ENCODE measurements around the gene PKD1L1. TPM values are rescaled to one million over a fixed set of nuclear protein-coding genes. Genes with fewer than 3 reads are reported as not detected.

Gene PKD1L1
- polyA plus RNA-seq, 5 donors: 0.20 to 0.54 (median 0.28) TPM

- no peak for DNase-seq
These were observed 72.9 kb downstream of the PKD1L1 start for GRCh38 chr7:47875406-47875805.

DNA sequence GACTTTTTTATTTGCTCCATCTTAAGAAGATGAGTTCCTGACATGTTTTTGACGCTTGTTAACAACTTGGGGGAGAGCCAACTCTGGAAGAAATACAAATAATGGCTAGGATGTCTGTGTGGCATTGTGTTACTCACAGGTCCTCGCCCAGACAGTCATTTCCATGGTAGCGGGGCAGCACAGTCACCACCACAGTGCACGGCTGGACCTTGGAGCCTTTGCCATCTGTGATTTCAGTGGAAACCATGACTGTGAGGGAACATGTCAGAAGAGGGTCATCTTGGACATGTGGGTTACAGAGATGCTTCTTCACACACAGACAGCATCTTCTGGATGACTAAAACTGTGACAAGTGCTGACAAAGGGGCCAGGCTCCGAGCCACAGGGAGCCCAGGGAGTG, 74.5 kb downstream of the PKD1L1 start:
- no peak for DNase-seq

DNA sequence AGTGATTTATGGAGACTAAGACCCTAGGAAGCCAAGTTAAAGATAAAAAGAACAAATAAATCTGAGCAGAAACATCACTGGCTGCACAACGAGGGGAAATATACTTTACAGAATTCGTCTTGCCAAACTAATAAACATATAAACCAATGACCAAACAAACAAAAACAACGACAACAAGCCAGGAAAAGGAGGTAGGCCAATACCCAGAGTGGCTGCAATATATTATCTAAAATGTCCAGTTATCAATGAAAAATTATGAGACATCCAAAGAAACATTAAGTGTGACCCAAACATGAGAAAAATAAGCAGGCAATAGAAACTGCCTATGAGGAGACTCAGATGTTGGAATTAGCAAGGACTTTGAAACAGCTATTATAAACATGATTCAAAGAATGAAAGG, 81.0 kb downstream of the PKD1L1 start:
- DNase-seq: peak; percentile 39 to 68

DNA sequence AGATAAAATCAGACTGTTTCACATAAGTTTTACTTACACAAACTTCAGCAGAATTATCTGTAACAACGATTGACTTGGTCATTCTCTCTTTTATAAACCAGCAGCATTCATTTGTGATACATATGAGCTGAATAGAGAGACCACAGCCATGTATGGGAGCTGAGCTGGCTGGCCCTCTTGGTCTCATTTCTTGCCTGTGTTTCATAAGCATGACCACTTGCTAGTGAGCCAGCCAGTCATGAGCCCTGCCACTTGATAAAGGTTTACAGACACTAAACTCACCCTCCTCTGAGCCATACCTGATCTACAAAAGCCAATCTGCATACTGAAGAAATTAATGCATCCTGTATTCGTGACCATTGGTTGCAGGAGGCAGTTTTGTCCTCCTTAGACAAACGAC, 82.1 kb downstream of the PKD1L1 start:
- peak in 1 of 2 donors; percentile 10 for DNase-seq

DNA sequence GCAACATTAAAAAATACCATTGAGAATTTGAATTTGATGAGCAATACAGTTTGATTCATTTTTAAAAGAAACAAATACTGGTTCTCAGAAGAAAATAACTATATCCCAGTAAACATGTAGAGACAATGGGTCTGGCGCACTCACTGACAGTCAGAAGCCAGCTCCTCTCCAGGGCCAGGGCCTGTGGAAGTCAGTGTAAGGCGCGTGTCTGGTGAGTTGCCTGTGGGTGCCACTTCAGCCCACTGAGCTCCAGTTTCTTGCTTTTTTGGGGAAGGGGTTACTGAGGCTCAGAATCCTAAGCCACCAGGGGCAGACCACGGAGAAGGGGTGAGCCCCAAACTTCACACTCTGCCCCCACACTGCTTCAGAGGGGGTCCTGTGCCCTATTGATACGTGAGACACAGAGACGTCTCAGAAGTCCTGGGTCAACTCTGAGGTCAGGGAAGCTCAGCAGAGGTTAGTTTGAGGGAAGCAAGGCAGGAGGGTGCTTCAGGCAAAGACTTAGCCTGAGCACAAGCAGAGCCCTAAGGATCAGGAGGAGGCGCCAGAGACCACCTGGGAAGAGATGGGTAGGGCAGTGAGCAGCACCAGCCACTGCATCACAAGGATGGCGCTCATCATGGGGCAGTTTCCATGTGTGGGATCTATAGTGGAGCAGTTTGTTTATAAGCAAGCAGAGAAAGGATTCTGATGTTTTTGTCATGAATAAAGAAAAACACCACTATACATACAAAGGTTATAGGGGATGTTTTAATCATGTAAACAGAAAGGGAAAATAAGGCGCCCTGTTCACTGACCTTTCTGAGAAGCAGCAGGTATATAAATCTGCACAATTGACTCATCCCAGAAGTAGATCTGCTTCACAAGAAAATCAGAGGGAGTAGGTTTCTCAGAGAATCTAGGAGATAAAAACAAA, 95.7 kb downstream of the PKD1L1 start:
- DNase-seq: no peak

DNA sequence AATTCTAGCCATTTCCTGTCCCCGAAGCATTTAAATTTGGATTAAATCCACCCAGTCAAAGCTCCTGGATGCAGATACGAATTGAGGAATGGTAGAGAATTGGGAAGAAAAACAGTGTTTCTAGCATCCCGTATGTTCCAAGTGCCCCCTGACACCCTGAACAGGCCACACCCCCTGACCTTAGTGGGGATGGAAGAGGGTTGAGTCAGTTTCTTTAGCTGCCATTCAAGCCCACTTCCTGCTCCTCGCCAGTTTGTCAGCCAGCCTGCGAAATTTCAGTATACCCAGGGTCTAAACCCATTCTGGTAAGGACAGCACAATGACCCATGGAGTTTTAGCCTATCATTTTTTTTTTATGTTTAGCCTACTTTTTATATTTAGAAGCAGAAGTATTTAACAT, 101.1 kb downstream of the PKD1L1 start:
- no peak for DNase-seq

DNA sequence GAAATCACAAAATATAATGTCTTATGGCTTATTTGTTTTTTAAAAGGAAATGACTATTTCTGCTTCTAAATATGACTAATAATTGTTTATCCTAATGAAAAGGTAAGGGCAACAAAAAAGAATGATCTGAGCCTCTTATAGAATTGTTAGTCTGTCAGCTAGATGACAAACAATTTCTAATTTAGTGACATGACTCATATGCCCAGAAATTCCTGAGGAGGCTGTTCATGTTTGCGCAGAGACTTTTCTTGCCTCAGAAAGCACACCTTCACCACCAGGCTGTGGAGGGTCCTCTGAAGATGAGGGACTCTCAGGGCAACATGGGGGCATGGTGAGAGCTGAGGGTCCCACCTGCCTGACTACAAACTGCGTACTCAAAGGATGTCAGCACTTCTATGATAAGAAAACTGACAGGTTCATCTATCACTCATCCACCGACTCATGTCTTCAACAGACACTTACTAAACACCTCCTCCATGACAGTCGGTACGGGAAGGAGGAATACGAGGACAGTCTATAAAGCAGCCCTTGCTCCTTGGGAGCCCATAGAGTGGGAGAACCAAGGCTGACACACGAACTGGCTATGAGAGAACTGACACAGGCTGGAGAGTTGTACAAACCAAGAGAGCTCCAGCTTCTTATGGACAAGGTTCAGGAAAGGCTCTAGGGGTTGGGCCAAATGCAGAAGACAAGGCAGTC, 102.0 kb downstream of the PKD1L1 start:
- DNase-seq: no peak

GRCh38 chr7:47844311-47844710, 104.0 kb downstream of the PKD1L1 start:
- no peak for DNase-seq

- no peak for DNase-seq
These were observed 105.0 kb downstream of the PKD1L1 start for GRCh38 chr7:47843291-47843690.

- no peak for DNase-seq
These were observed 108.9 kb downstream of the PKD1L1 start for GRCh38 chr7:47839381-47839780.

DNA sequence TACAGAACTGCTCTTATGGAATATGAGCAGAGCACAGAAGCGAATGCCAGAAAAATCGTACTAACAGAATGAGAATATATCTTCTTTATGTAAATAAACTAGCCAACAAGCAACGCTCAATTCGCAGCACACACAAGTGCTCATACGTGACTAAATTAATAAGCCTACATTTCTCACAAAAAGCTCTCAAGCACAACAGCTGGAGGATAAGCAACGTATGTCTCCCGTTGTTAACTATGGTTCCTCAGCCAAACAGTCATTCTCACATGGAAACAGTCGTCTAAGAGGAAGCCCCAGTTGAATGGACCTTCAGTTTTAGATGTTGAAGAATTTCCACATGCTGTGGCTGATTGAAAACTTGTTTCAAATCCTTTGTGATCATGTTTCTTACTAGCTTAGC, 110.4 kb downstream of the PKD1L1 start:
- no peak for DNase-seq

DNA sequence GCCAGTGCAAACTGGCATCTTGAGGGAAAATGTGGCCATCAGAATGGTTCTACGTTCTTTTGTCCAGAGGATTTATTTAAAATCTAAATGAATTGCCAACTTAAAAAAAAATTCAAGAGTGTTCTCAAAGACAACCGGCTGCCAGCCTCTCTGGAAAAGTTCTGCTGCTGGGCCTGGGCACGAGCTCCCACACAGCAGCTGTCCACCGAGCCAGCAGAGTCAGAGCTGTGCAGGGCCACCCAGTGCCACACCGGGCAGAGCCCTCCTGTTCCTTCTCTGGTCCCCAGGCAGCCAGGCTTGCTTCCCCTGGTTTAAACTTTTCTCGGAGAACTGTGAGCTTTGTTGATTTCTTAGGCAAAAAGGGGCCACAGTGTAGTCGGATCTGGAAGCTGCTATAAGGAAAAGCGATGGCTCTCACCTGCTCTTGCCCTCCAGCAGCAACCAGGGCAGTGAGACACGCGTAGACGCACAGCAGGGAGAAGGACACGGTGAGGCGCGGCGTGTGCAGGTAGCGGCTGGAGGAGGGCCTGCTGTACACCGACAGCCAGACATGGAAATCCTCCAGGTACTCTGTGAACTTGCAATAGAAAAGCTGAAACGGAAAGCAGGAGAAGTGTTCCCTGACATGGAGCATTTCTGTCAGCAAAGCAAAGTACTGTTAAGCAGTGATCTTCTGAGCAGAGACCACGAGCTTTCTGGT, 111.6 kb downstream of the PKD1L1 start:
- DNase-seq: no peak

DNA sequence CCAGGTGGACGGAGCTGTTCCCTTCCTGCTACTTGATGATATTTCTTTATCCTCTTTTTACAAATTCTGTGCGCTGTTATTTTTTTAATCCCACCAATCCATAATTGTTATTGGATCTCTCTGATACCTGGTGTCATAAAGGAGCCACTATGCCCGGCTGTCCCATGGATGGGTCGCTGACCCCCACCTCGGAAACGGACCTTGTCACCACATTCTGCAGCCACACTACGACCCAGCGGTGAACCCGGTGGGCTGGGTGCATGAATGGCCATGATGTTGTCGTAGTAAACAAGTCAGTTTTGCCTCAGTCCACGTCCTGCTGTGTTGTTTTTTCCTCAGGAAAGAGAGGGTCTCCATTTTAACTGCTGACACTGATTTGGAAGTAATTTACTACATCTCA, 112.2 kb downstream of the PKD1L1 start:
- DNase-seq: no peak

GRCh38 chr7:47833211-47833610, 115.1 kb downstream of the PKD1L1 start:
- DNase-seq: no peak

- DNase-seq: no peak
These were observed 116.1 kb downstream of the PKD1L1 start for GRCh38 chr7:47832105-47832715.

DNA sequence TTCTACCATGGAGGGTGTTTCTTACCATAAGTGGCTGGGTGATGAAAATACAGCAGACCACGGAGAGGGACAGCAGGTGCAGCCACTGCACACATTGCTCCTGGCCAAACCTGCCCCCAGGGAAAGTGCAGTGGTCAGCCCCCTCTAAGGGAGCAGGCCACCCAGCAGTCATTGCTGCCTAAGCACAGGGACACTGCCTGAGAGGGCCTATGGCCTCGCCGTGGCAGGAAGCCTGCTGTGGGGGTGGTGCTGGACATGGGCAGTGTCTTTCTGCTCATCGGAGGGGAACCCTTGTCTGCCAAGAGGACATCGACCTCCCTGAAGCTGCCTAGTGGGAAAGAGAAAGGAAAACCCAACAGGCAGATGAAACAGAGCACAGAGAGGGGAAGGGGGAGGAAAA, 118.3 kb downstream of the PKD1L1 start:
- DNase-seq: no peak

GRCh38 chr7:47827871-47828270, 120.4 kb downstream of the PKD1L1 start:
- DNase-seq: no peak

DNA sequence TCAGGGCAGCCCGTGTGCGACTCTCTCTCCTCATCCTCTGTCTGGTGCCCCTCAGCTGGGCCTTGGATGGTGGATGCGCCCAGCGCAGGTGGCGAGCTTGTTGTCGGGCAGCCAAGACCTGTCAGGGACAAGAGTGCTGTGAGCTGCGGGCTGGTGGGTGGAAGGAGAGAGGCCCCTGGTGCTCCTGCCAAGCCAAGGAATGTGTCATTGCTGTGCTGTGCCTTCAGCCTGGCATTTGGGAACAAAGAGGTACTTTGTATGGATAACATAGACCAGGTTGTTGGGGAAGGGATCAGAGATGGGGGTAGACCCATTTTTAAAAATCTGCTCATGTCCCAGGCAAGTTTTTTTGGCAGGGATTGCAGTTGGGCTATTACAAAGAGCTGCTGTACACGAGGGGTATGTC, 120.9 kb downstream of the PKD1L1 start:
- no peak for DNase-seq

DNA sequence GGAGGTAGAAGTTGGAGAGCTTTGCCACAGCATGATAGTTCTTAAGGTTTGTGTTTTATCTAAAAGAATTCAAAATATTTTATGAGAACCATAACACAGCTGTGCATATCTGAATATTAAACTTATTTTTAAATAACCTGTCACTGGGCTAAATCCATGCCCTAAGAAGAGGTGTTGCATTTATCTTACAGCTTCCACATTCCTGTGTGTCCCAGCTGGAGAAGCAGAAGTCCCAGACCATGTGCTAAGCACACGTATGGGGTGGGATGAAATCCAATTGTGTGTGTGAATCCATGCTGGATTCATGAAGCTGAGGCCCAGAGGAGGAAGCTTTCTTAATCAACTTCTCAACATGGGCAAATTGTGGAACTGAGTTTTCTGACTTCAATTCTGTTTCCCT, 121.5 kb downstream of the PKD1L1 start:
- no peak for DNase-seq

GRCh38 chr7:47819607-47819920, 128.7 kb downstream of the PKD1L1 start:
- no peak for DNase-seq

- DNase-seq: peak; percentile 65 to 73
These were observed 129.3 kb downstream of the PKD1L1 start for GRCh38 chr7:47818796-47819606.

All from right lung (tissue), 5 donors.